ENCODE measurements around the gene SDK1.

DNA sequence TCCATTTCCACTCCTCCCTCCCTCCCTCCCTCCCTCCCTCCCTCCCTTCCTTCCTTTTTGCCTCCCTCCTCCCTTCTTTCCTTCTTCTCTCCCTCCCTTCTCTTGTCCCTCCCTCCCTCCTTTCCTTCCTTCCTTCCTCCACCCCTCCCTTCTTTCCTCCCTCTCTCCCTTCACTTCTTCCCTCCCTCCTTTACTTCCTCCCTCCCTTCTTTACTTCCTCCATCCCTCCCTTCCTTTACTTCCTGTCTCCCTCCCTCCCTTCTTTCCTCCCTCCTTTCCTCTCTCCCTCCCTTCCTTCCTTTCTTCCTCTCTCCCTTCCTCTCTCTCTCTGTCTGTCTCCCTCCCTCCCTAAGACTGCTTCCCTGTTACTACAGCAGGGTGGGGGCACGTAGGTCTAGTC, 782.5 kb downstream of the SDK1 start:
- TF ChIP-seq POLR2A (IDR thresholded peaks at IDR 0.05; ENCODE audit: low read length) (no peak), CEBPB (IDR thresholded peaks at IDR 0.05) (no peak), EP300 (IDR thresholded peaks at IDR 0.05) (no peak), CTCF (IDR thresholded peaks at IDR 0.05) (no peak), POLR2AphosphoS2 (conservative IDR thresholded peaks at IDR 0.05; ENCODE audit: low read length) (no peak), E2F6 (IDR thresholded peaks at IDR 0.05; ENCODE audit: borderline replicate concordance, low read depth) (no peak), BHLHE40 (IDR thresholded peaks at IDR 0.05; ENCODE audit: low read depth, low read length) (no peak), RCOR1 (IDR thresholded peaks at IDR 0.05; ENCODE audit: low read depth, low read length) (no peak), EHF (CRISPR knock-in tag; IDR thresholded peaks at IDR 0.05) (no peak)
- TF ChIP-seq, protein P1, sequence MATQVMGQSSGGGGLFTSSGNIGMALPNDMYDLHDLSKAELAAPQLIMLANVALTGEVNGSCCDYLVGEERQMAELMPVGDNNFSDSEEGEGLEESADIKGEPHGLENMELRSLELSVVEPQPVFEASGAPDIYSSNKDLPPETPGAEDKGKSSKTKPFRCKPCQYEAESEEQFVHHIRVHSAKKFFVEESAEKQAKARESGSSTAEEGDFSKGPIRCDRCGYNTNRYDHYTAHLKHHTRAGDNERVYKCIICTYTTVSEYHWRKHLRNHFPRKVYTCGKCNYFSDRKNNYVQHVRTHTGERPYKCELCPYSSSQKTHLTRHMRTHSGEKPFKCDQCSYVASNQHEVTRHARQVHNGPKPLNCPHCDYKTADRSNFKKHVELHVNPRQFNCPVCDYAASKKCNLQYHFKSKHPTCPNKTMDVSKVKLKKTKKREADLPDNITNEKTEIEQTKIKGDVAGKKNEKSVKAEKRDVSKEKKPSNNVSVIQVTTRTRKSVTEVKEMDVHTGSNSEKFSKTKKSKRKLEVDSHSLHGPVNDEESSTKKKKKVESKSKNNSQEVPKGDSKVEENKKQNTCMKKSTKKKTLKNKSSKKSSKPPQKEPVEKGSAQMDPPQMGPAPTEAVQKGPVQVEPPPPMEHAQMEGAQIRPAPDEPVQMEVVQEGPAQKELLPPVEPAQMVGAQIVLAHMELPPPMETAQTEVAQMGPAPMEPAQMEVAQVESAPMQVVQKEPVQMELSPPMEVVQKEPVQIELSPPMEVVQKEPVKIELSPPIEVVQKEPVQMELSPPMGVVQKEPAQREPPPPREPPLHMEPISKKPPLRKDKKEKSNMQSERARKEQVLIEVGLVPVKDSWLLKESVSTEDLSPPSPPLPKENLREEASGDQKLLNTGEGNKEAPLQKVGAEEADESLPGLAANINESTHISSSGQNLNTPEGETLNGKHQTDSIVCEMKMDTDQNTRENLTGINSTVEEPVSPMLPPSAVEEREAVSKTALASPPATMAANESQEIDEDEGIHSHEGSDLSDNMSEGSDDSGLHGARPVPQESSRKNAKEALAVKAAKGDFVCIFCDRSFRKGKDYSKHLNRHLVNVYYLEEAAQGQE (IDR thresholded peaks at IDR 0.05): no peak

All from A549 (cell line).